Ecto neural progenitor cell (in vitro differentiated cells): ENCODE results near the gene CACNA1G.

ENCODE experiments used
- DNase-seq: peaks from one replicate; pipeline ENCODE4 v3.0.0-alpha.2; 2018; ENCODE audit warnings: low spot score

Gene CACNA1G

DNA sequence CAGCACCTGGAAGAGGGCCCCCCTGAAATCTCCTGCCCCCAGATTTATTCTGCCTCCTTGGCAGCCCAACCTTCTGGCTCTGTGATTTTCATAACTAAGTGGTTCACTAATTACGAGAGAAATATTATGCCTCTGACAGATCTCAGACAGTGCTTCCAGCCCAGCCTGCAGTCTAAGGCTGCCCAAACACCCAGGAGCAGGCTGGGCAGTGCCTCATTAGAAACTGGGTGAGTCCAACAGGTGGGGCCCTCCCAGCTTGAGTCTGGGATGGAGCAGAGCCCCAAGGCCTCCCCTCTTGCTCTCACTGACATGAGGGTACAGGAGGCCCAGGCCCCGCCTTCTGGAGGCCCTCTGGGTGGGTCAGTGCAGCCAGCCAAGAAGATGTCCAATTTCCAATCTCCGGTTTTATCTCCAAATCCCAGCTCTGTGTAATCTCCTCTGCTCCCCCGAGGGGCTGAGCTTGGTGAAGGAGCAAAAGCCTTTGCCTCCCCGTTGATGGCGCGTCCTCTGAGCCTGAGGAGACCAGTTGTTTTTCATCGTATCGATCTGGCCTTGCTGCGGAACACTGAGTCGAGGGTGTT is 54.0 kb downstream of the CACNA1G start:
- no peak for DNase-seq

DNA sequence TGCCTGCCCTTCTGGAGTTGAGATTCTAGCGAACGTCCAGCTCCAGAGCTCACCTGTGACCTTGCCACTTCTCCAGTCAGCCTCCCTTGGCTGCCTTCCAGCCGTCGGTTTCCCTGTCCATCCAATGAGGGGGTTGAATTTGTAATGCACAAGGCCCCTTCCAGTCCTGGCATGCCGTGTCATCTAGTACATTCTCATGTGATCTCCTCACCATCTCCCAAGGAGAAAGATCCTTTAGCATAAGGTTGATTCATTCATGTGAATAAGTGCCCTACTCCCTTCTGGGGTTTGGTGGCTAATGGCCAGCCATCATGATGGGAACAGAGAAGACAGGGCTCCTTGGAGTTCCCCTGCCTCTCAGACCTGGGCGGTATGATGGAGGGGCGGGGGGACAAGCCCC is 55.3 kb downstream of the CACNA1G start:
- DNase-seq = no peak

DNA sequence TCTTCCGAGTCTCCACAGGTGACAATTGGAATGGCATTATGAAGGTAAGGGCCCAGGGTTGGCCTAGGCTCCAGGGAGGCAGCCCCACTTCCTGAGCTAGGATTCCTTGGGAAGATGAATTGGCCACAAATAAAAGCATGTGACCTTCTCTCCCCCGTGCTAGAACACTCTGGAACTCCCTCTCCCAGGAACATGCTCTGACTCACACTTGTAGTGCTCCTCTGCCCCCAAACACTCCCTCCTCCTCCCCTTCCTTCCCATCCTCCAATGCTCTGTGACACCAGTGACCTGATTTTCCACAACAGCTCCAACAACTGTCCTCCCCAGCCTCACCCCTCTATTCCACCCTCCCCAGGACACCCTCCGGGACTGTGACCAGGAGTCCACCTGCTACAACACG is 57.8 kb downstream of the CACNA1G start:
- DNase-seq = no peak

DNA sequence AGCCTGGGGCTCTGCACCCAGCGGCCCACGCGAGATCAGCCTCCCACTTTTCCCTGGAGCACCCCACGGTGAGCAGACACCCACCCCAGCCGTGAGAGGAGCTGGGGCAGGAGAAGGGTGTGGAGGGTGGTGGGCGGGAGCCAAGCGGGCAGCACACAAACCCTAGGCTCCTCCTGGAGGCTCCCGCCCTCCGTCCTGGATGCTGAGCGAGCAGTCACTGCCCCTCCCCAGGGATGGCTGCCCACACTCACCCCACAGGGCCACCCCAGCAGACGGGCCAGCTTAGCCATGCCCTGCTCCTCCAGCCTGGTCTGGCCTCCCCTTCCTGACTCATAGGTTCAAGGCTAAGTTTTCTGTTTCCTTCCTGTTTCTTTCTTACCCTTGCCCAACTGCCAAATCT is 58.4 kb downstream of the CACNA1G start:
- DNase-seq = no peak

DNA sequence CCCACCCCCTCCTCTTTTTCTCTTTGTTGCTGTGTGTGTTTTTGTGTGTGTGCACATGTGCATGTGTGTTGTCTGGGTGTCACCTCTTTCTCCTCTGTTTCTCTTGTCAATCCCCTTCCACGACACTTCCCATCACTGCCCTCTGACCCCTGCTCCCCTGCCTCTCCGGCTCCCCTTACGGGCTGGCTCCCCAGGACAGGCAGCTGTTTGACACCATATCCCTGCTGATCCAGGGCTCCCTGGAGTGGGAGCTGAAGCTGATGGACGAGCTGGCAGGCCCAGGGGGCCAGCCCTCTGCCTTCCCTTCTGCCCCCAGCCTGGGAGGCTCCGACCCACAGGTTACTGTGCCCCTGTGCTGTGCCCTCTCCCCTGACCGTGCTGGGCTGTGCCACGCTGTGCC is 59.0 kb downstream of the CACNA1G start:
- DNase-seq = no peak

DNA sequence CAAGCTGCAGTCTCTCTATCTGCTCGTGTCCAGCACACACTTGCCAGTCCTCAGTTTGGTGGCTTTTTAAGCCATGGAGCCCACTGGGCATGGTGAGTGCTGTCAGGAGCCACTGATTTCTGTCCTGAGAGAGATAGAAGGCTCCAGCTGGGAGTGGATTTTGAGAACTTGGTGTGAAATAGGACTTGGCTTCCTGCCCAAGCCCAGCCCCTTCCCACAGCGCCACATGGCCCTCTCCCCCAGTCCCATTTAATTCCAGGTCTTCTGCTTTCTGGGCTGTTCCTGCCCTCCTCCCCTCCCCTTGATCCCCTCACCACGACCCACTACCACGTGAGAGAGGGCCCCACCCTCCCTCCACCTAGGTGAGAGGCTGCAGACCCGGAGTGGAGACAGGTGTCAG is 59.7 kb downstream of the CACNA1G start:
- DNase-seq = no peak

DNA sequence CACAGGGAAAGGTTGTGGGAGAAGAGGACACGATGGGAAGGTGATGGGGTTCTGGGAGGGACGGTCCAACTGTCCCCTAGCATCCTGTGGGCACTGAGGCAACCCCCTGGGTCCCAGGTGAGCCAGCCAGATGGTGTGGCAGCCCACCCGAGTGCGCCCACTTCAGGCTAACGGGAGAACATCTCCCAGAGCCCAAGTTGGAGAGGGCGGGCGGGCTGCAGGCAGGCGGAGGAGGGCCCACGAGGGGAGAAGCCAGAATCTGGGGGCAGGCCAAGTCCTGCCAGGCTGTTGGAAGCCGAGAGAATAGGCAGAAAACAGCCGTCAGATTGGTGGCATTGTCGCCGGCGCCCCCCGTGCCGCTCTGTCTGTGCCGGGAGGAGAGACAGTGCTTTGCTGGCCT is 60.3 kb downstream of the CACNA1G start:
- DNase-seq = peak; percentile 78

DNA sequence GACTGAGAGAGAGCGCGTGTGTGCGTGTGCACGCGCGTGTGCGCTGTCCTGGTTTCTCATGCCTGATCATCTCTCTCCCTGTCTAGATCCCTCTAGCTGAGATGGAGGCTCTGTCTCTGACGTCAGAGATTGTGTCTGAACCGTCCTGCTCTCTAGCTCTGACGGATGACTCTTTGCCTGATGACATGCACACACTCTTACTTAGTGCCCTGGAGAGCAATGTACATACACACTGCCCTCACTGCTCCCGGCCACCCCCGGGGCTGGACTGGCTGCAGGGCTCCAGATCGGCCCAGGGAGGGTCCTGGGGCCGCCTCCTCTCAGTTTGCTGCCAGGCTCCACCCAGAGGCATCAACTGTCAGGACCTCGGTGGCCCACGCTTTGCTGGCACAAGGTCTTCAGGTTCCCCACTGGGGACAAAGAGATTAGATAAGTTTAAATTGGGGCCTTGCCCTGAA is 61.1 kb downstream of the CACNA1G start:
- DNase-seq = no peak

DNA sequence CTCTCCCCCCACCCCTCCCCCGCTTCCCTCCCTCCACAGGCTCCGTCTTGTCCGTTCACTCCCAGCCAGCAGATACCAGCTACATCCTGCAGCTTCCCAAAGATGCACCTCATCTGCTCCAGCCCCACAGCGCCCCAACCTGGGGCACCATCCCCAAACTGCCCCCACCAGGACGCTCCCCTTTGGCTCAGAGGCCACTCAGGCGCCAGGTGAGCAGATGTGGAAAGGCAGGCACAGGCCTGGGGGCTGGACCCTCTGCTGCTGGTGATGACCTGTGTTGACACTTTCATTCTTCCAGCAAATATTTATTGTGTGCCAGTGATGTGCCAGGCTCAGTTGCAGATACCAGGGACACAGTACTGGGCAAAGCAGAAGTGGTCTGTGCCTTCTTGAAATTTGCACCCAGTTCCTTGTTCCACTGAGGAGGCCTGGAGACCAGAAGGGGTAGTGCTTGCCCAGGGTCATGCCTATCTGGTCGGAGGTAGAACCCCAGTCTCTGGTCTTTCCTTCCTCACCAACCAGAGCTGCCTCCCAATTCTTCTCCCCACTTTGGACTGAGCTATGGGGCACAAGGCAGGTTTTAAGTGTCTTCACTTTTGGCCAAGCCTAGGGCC is 63.9 kb downstream of the CACNA1G start:
- no peak for DNase-seq

DNA sequence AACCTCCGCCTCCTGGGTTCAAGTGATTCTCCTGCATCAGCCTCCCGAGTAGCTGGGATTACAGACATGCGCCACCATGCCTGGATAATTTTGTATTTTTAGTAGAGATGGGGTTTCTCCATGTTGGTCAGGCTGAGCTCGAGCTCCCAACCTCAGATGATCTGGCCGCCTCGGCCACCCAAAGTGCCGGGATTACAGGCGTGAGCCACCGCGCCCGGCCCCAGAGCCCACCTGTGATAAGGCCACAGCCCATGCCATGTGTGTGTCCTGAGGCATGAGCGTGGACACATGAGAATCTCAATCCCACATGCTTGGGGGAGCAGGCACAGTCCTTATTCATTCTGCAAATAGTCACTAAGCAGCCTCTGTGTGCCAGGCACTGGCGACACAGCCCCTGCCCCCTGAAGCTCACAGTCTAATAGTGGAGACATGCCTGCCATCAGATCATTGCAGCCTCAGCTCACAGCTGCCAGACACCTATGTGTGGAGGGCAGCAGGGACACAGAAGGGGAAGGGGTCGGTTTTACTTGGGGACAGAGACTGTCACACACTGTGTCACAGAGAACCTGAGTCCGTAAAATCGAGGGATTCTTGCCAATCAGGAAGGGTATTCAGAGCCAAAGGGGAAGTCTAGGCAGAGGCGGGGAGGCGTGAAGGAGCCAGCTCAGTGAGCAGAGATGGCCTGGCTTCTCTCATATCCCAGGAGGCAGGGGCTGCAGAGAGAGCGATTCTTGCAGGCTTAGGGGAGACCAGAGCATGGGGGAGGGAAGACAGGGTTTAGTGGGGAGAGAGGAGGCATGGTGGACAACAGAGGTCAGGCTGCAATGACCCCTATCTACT is 64.7 kb downstream of the CACNA1G start:
- DNase-seq = no peak

DNA sequence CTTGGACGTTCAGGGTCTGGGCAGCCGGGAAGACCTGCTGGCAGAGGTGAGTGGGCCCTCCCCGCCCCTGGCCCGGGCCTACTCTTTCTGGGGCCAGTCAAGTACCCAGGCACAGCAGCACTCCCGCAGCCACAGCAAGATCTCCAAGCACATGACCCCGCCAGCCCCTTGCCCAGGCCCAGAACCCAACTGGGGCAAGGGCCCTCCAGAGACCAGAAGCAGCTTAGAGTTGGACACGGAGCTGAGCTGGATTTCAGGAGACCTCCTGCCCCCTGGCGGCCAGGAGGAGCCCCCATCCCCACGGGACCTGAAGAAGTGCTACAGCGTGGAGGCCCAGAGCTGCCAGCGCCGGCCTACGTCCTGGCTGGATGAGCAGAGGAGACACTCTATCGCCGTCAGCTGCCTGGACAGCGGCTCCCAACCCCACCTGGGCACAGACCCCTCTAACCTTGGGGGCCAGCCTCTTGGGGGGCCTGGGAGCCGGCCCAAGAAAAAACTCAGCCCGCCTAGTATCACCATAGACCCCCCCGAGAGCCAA is 65.6 kb downstream of the CACNA1G start:
- peak; percentile 92 for DNase-seq

DNA sequence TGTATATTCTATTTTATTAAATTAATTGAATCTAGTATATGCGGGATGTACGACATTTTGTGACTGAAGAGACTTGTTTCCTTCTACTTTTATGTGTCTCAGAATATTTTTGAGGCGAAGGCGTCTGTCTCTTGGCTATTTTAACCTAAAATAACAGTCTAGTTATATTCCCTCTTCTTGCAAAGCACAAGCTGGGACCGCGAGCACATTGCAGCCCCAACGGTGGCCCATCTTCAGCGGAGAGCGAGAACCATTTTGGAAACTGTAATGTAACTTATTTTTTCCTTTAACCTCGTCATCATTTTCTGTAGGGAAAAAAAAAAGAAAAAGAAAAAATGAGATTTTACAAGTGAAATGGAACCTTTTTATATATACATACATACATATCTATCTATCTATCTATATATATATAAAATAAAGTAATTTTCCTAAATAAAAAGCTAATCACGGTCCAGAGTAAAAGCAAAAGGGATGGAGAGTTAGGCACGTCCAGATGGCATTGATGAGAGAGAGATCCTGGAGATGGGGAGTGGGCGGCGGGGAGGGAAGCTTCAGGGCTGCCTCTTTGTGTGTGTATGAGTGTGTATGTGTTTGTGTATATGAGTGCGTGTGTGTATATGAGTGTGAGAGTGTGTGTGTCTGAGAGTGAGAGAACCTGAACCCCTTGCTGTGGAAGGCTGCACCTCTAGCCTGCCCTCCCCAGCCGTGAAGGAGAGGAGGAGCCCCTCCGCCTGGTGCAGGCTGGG is 66.7 kb downstream of the CACNA1G start:
- DNase-seq = no peak

DNA sequence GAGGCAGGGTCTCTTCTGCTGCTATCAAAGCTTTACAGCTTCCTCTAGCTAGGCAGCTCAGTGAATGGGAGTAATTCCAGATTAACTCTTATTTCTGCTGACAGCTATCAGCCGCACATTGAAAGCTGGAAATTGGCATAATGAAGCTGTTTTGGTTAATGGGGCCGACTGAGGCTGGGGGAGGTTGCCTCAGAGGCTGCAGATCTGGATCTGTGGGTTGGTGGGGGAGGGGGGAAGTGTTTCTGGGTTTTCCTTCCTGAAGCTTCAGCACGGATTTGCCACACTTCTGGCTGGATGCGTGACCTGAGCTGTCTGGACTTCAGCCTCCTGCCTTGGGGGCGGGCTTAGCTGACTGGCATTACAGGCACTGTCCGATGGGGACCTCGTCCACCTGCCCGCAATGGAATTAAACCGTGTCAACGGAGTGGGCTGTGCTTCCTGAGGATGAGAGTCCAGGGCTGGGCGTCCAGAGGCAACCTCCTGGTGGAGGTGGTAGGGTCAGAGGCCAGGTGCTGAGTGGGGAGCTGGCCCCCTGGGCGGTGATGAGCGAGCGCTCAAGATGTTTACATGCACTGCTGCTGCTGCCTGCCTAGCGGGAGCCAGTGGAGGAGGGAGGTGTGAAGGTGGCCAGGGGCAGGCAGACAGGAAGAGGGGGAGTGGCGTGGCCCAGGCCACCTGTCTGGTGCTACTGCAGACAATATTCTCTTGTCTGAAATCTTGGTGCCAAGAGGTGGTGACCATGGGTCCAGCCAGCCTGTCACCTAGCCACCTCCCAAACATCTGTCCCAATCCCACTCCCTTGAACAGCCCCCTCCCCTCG is 67.5 kb downstream of the CACNA1G start:
- DNase-seq = peak; percentile 83

DNA sequence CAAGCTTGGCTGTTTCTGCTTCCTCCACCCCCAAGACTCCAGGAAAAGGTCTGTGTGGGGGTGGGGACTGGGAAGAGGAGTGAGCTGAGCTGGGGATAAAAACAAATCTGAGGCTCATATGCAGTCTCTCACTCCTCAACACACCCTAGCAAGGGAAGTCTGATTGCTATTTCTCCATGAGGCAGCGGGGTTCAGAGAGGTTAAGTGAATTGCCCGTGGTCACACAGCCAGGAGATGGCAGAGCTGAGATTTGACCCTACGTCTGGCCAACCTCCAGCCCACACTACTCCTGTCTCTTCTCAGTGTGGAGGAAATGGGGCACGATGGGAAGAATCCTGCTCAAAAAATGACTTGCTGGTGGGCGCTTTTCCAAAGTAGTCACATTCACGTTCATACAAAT is 69.4 kb downstream of the CACNA1G start:
- DNase-seq = no peak

DNA sequence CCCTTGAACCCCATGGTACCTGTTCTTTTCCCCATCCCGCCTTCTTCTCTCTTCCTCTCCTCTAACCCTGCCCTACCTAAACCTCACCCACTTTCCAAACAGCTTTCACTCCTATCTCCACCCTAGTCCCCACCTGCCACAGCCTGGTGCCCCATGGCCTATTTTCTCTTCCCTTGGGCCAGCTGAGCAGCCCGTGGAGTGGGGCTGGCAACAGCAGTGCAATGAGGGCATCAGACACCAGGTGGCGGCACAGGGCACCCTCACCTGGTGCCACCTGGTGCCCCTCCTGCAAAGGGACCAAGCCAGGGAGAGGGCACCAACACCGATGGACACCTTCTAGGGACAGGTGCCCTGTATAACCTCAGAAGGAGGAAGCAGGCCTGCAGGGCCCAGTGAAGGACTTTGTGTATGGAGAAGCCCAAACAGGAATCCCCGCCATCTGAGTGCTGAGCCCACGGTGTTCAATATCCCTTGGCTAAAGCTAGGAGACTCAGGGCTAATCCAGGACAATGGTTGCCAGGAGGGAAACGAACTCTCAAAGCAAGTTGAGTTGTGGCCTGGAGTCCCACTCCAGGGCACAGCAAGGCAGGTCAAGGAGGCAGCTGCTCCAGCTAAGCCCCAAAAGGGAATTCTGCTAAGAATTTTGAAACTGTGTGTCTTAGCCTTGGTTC is 70.1 kb downstream of the CACNA1G start:
- DNase-seq = peak; percentile 77

DNA sequence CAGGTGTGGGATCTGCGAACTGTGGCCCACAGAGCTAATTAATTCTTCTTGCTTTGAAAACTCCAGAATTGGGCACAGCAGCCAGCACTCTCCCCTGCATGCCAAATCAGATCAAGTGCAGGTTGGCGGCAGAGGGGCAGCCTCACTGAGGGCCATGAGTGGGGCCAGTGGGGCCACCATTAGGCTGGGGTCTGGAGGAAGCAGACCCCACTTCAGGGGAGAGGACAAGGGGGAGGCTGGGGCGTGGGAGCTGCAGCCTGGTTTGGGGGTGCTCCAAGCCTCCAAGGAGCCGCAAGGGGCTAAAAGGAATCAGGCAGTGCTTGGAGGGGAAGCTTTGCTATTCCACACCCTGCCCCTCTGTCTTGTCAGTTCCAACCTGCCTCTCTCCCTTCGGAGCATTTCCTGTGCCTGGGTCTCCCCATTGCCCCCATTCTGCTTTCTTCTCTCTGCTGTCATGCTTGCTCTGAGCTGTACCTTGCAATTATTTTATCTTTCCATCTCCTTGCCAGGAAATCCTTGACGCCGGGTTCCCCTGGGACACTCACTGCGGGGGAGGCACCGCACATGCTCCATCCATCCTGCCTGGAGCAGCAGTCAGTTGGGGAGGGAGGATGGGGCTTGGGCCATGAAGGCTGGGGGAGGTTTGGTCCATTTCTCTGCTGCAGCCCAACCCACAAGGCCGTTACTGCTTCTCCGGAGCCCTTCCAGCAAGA is 70.8 kb downstream of the CACNA1G start:
- no peak for DNase-seq

DNA sequence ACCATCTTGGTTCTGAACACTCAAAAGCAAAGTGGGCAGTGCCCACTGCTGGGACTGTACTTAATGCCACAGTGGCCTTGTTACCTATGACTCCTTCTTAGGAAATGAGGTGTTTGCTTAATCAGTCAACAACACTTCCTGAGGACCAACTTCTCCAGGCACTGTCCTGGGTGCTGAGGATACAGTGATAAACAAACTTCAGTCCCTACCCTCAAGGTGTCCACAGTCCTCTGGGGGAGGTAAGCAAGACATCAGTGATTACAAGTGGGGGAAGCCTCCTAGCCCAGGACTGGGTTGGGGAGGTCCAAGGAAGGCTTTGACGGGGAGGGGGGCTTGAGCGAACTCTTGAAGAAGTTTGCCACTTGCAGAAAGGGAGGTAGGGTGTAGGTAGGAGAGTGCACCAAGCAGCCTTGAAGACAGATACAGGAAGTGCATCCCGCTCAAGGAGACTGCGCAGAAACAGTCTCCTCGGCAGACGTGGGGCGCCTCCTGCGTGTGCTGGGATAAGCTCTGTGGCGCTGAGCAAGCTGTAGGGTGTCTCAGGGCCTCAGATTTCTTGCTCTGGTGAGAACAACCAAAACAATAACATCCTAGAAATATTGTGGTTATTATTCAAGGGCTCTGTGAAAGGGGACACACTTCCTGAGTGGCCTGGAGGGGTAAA is 71.5 kb downstream of the CACNA1G start:
- DNase-seq = no peak

DNA sequence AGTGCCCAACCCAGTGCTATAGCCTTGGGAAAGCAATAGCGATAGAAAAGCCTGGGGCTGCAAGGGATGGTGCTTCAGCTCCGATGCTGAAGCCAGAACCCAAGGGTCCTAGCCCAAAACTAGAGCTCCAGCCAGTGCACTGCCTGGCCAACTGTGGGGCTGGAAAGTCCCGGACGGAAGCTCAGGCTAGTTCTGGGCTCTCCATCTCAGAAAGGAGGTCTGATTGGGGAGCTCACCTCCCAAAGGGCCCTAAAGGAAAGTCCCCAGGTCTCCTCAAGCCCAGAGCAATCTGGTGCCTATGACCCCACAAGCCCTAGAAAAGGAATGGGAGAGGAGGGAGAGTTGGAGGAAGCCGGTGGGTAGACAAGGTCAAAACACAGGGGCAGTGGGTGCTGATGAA is 72.1 kb downstream of the CACNA1G start:
- no peak for DNase-seq

DNA sequence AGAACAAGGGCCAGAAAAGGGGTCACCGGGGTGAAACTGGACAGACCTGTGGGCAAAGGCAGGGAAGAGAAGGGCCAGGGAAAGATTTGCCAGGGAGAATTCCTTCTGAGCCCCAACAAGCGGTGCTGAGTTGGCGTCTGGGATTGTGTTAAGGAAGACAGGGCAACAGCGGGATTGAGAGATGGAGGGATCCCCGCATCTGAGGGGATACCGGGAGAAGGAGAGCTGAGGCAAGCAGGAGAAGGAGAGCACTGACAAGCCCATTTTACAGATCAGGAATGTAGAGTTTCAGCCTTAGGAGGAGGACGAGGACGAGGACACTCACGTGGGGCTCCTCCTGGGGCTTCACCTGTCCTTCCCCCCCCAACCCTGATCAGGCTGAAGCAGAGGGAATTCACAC is 73.2 kb downstream of the CACNA1G start:
- no peak for DNase-seq
